HepG2 (cell line): ENCODE data around the gene SMIM12. TPM values are rescaled to one million over a fixed set of nuclear protein-coding genes. Genes with fewer than 3 reads are reported as not detected.

Experiments
- KDM3A ChIP-seq: IDR thresholded peaks from 2 replicates; pipeline ENCODE4 v1.6.1; 2018; ENCODE audit warnings: low read depth, missing compliant biosample characterization
- NONO ChIP-seq, 2 experiments: fragments of 450-650 bp in 1 of 2; sonication (generic) in 1 of 2; formaldehyde crosslinking in 1 of 2; IDR thresholded peaks in 1 of 2; conservative IDR thresholded peaks in 1 of 2; 2 replicates each; pipeline versions ENCODE4 v1.6.1 to v1.8.0; 2017 to 2022; ENCODE audit warnings: mild to moderate bottlenecking in 1 of 2, missing genetic modification reagents in 1 of 2, moderate library complexity in 1 of 2
- PAWR ChIP-seq: sonication (generic); formaldehyde crosslinking; IDR thresholded peaks from 2 replicates; pipeline ENCODE4 v1.4.0; 2020; ENCODE audit warnings: missing genetic modification reagents, mild to moderate bottlenecking, borderline replicate concordance
- ZNF124 ChIP-seq: sonication (generic); formaldehyde crosslinking; IDR thresholded peaks from 2 replicates; pipeline ENCODE4 v1.4.0; 2020; ENCODE audit warnings: missing genetic modification reagents
- ZNF33A ChIP-seq: sonication (generic); formaldehyde crosslinking; IDR thresholded peaks from 2 replicates; pipeline ENCODE4 v1.5.1; 2020; ENCODE audit warnings: missing genetic modification reagents, mild to moderate bottlenecking, moderate library complexity, borderline replicate concordance
- ZNF574 ChIP-seq: sonication (generic); formaldehyde crosslinking; IDR thresholded peaks from 2 replicates; pipeline ENCODE4 v1.4.0; 2020; ENCODE audit warnings: missing genetic modification reagents
- ZNF609 ChIP-seq: sonication (generic); formaldehyde crosslinking; IDR thresholded peaks from 2 replicates; pipeline ENCODE4 v1.4.0; 2020; ENCODE audit warnings: mild to moderate bottlenecking, missing genetic modification reagents, borderline replicate concordance
- polyA plus RNA-seq, 8 experiments: library from polyadenylated mRNA; depleted of rRNA in 3 of 8; stranded (reverse) in 7 of 8; unstranded in 1 of 8; fragments of >200 nt; fragmentation: Illumina TruSeq in 4 of 8; extraction: Trizol in 4 of 8; gene quantifications; 2 replicates each; pipeline versions ENCODE4 v1.2.1 to v1.2.3, GENCODE V29; 2011 to 2016; ENCODE audit warnings: low read depth in 4 of 8, missing spikeins in 1 of 8, mixed read lengths in 1 of 8; ENCODE audit not compliant: insufficient read depth in 1 of 8
- total RNA-seq, 5 experiments: library from RNA; depleted of rRNA; stranded (reverse); fragments of >200 nt; fragmentation: Illumina TruSeq; extraction: Trizol; gene quantifications; 2 replicates each; pipeline ENCODE4 v1.2.3, GENCODE V29; 2016; ENCODE audit warnings: low read depth in 1 of 5
- TF ChIP-seq, protein P1 (sequence below): IDR thresholded peaks from 2 replicates; pipeline ENCODE4 v1.6.1; 2012; ENCODE audit warnings: inconsistent platforms
- TF ChIP-seq, protein P2 (sequence below): sonication (generic); formaldehyde crosslinking; IDR thresholded peaks from 2 replicates; pipeline ENCODE4 v1.5.1; 2020; ENCODE audit warnings: mild to moderate bottlenecking, missing genetic modification reagents, moderate library complexity

Gene SMIM12
- total and polyA plus RNA-seq, 2 of the 13 experiments (the other 11 are each of a cell fraction or from before 2014, with no cell fraction given), result 20.1 to 41.3 TPM

GRCh38 chr1:34825455-34826091, 34.0 kb downstream of the SMIM12 start (continued):
- TF ChIP-seq ZNF574 (CRISPR knock-in tag) (peak; percentile 70; the same call in 1 of the 2 replicates), KDM3A (CRISPR knock-in tag) (0 out of 2 replicates have a peak, but pooled peaks have one; percentile 28), ZNF124 (CRISPR knock-in tag) (no peak), ZNF33A (CRISPR knock-in tag) (no peak), PAWR (CRISPR knock-in tag) (no peak), NONO (IDR thresholded peaks at IDR 0.05) (no peak), NONO (CRISPR knock-in tag; conservative IDR thresholded peaks at IDR 0.05) (peak; percentile 68; the same call in 1 of the 2 replicates), ZNF609 (peak; percentile 89)
- TF ChIP-seq, protein P1, sequence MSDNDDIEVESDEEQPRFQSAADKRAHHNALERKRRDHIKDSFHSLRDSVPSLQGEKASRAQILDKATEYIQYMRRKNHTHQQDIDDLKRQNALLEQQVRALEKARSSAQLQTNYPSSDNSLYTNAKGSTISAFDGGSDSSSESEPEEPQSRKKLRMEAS, result peak; percentile 58
- TF ChIP-seq, protein P2, sequence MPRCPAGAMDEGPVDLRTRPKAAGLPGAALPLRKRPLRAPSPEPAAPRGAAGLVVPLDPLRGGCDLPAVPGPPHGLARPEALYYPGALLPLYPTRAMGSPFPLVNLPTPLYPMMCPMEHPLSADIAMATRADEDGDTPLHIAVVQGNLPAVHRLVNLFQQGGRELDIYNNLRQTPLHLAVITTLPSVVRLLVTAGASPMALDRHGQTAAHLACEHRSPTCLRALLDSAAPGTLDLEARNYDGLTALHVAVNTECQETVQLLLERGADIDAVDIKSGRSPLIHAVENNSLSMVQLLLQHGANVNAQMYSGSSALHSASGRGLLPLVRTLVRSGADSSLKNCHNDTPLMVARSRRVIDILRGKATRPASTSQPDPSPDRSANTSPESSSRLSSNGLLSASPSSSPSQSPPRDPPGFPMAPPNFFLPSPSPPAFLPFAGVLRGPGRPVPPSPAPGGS (CRISPR knock-in tag), result 0 out of 2 replicates have a peak, but pooled peaks have one; percentile 57
